Activated T-helper 1 cell treated with anti-CD3 and anti-CD28 coated beads, Interleukin-12 subunit alpha, Interleukin-12 subunit beta, Interleukin-2, Interleukin-4 antibody, amounts not matched to agents 30 ng/mL and 10 ng/mL and 1 ng/mL, durations not matched to agents 14 hours and 24 hours and 36 hours (primary cell): ENCODE measurements around the gene ADGRD1. TPM values are rescaled to one million over a fixed set of nuclear protein-coding genes. Genes with fewer than 3 reads are reported as not detected.

Experiments used
- DNase-seq: peaks from one replicate; pipeline ENCODE4 v3.0.0; 2021; ENCODE audit warnings: low spot score
- H3K27ac Mint-ChIP-seq: one replicate; pipeline ENCODE4 v1.8.0; 2021; ENCODE audit warnings: mild to moderate bottlenecking, mixed read lengths
- H3K27me3 Mint-ChIP-seq: one replicate; pipeline ENCODE4 v1.8.0; 2022; ENCODE audit warnings: mild to moderate bottlenecking, moderate library complexity, mixed read lengths; ENCODE audit not compliant: insufficient read depth
- H3K36me3 Mint-ChIP-seq: one replicate; pipeline ENCODE4 v1.8.0; 2021; ENCODE audit warnings: low read depth, mixed read lengths
- H3K4me1 Mint-ChIP-seq: one replicate; pipeline ENCODE4 v1.8.0; 2021; ENCODE audit warnings: low read depth, mixed read lengths
- H3K4me3 Mint-ChIP-seq: one replicate; pipeline ENCODE4 v1.8.0; 2021; ENCODE audit warnings: mild to moderate bottlenecking, moderate library complexity, mixed read lengths
- H3K9me3 Mint-ChIP-seq: one replicate; pipeline ENCODE4 v1.8.0; 2021; ENCODE audit warnings: mixed read lengths
- intact Hi-C: fragments of 100-400 bp; cut with micrococcal nuclease; formaldehyde crosslinking; loops from one replicate; pipeline ENCODE4 v1.15.1; 2024
- total RNA-seq: library from RNA; stranded (reverse); gene quantifications from 2 replicates; pipeline ENCODE4 v1.2.3, GENCODE V29; 2022

ADGRD1 gene
- total RNA-seq, 1 donor from 2014 or later: 0.18 TPM

DNA sequence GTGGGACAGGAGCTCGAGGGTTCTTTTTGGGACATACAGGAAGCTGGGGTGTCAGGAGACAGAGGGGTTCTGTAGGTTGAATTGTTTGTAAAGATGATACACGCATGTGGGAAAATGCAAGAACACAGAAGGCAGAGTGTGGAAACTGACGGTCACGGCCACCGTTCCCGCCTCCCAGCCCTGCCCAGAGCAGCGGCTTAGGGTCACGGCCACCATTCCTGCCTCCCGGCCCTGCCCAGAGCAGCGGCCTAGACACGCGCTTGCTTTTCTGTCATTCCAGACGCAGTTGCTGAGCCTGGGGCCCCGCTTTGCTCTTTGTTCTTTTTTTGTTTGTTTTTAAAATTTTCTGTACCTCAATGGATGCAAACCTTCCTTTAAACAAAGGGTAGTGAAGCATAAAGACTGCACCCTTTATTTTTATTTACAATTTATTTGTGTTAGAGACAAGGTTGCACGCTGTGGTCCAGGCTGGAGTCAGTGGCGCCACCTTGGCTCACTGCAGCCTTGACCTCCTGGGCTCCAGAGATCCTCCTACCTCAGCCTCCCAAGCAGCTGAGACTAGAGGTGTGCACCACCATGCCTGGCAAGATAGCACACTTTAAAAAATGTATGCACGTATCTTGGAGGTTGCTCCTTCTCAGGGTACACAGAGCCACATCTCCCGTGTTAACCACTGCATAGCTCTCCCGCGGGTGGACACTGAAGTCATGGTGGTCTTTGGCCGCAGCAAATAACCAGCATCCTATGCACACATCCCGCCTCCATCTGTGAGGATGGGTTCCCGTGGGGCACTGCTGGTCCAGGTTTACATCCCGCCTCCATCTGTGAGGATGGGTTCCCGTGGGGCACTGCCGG is 142.3 kb downstream of the ADGRD1 start:
- intact Hi-C loops: no loop called here
- DNase-seq: no peak
- Mint-ChIP-seq H3K27ac (no peak overlapping the region), H3K9me3 (no peaks in the 10 kb centered on the region), H3K4me3 (no peak overlapping the region), H3K36me3 (no peaks in the 10 kb centered on the region), H3K27me3 (no peaks in the 10 kb centered on the region), H3K4me1 (peaks cover 14% of the 10 kb centered on the region)

DNA sequence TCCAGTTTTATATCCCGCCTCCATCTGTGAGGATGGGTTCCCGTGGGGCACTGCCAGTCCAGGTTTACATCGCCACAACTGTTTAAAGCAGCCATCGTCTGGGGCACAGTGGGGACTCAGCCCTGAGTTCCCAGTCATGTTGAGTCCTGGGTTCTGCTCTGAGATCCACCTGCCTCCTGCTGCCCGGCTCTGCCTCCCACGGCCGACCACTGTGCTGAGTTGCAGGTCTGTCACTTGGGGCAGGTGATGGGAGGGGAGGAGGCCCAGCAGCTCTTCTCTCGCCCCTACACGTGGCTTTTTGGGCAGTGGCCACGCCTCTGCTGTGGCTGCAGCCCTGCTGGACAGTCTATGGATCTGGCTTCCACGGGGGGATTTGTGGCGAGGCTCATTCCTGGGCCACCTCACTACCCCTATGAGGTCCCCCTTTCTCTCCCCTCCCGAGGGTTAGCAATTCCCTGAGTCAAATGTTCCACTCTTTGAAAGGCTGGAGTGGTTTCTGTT is 143.0 kb downstream of the ADGRD1 start:
- Mint-ChIP-seq H3K27me3 (no peaks in the 10 kb centered on the region), H3K4me1 (peaks cover 11% of the 10 kb centered on the region), H3K36me3 (no peaks in the 10 kb centered on the region), H3K4me3 (no peak overlapping the region), H3K27ac (no peak overlapping the region), H3K9me3 (no peaks in the 10 kb centered on the region)
- intact Hi-C loops: no loop called here
- no peak for DNase-seq

DNA sequence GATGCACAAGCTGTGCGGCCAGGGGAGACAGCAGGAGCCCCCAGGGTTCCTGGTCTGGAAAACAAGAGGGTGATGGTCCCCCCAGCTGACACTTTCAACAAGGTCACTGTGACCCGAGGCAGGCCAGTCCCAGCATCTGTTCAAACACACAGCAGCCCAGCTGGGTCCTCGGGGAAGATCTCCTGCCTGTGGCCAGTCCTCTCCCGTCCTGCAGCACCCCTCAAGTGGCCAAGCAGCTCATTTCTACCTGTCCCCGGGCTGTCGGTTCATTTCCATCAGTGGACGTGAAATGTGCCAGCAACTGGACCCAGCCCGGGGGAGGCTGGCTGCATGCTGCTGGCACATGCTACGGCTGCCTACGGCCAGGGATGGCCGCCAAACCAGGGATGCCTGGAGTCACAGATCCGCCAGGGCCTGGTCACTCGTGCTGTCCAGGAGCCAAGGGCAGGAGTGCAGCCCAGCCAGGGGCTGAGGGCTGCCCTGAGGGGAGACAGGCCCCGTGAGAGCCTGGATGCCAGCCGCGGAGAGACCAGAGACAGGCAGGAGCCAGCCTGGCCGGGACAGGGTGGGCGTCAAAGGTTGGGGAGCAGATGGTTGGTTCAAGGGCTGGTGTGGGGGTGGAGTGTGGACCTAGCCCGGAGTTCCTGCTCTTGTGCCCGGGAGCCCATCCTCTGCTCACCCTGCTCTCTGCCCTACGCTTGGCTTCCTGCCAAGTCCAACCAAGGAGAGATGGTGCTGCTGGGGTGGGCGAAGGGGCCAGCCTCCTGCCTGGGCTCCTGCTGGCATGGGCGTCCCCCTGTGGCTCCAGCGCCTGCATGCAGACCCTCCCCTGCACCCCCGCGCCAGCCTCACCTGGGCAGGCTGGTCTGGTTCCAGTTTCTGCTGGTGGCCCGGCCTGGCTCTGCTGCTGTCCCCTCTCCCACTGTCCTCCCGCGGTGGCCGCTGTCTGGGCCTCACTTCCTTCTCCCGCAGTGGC is 143.8 kb downstream of the ADGRD1 start:
- Mint-ChIP-seq H3K4me3 (no peak overlapping the region), H3K9me3 (no peaks in the 10 kb centered on the region), H3K27me3 (no peaks in the 10 kb centered on the region), H3K4me1 (peaks cover 10% of the 10 kb centered on the region), H3K27ac (no peak overlapping the region), H3K36me3 (no peaks in the 10 kb centered on the region)
- intact Hi-C loops: no loop called here
- no peak for DNase-seq

DNA sequence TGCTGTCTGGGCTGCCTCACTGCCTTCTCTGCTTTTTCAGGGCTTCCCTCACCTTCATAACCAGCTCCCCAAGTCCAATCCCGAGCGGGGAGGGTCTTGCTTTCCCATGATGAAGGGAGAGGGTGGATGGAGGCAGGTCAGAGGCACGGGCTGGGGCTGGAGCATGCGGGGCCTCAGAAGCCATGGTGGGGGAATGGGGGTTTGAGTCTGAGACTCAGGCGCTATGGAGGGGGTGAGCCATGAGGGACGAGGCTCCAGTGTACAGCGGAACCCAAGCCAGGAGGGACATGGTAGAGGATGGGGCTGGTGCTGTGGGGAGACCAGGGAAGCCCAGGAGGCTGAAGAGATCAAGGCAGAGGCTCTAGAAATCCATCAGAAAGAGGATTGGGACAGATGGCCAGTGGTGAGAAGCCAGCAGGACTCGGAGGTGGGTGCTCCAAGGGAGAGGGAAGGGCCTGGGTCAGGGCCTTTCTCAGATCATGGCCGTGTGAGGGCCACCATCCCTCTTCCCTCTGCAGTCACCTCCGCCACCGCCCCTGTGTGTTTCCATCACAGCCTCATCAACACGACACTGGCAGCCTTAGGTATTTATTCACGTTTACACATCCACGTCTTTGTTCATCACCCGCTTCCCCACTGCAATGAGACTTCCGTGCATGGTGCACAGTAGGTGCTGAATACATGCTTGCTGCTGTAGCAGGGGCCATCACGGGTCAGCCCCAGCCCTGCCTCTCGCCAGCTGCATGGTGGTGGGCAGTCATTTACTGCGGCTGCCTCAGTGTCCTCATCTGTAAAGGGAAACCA is 144.7 kb downstream of the ADGRD1 start:
- Mint-ChIP-seq H3K27ac (no peak overlapping the region), H3K27me3 (no peaks in the 10 kb centered on the region), H3K4me1 (peaks cover 5% of the 10 kb centered on the region), H3K4me3 (no peak overlapping the region), H3K36me3 (no peaks in the 10 kb centered on the region), H3K9me3 (no peaks in the 10 kb centered on the region)
- intact Hi-C loops: no loop called here
- DNase-seq: no peak

DNA sequence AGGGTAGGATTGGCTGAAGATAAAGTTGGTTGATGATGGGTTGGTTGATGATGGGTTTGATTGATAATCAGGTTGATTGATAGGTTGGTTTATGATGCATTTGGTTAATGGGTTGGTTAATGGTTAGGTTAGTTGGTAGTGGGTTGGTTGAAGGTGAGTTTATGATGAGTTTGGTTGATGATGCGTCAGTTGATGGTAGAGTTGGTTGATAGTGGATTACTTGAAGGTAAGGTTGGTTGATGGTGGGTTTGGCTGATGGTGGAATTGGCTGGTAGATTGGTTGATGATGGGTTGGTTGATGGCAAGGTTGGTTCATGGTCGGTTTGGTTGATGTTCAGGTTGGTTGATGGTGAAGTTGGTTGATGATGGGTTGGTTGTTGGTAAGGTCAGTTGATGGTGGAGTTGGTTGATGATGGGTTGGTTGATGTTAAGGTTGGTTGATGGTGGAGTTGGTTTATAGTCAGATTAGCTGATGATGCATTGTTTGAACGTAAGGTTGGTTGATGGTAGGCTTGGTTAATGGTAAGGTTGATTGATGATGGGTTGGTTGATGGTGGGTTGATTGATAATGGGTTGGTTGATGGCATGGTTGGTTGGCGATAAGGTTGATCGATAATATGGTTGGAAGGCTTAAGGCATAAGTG is 146.4 kb downstream of the ADGRD1 start:
- Mint-ChIP-seq H3K36me3 (no peaks in the 10 kb centered on the region), H3K27me3 (no peaks in the 10 kb centered on the region), H3K27ac (no peak overlapping the region), H3K4me1 (peaks cover 10% of the 10 kb centered on the region), H3K4me3 (no peak overlapping the region), H3K9me3 (no peaks in the 10 kb centered on the region)
- DNase-seq: no peak
- intact Hi-C loops: loop anchor here (10.0 kb wide), 1 partner anchor 615 kb away; the partner anchor contains the start of gene SFSWAP

DNA sequence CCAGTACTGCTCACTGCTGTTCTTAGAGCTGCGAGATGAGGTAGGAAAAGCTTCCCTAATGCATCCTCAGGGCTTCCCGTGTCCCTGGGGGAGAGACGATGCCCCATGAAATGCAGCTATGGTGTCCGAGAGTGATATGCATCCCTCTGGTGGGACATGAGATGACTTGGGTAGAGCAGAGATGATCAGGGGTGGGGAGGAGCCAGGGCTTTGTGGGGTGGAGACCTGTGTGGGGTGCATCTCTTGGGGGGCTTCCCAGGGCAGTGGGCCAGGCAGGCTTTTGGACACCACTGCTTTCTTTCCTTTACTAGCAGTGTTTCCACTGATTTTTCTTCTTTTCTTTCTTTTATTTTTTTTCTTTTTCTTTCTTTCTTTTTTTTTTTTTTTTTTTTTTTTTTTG is 147.3 kb downstream of the ADGRD1 start:
- peaks cover 4% of the 10 kb centered on the region for H3K27me3 Mint-ChIP-seq
- peaks cover 17% of the 10 kb centered on the region for H3K4me1 Mint-ChIP-seq
- no peak for DNase-seq
- intact Hi-C loops: loop anchor here (10.0 kb wide), 1 partner anchor 614 kb away; the partner anchor contains the start of gene SFSWAP
- H3K4me3 Mint-ChIP-seq: no peak overlapping the region
- no peak overlapping the region for H3K27ac Mint-ChIP-seq
- no peaks in the 10 kb centered on the region for H3K36me3 Mint-ChIP-seq
- no peaks in the 10 kb centered on the region for H3K9me3 Mint-ChIP-seq

DNA sequence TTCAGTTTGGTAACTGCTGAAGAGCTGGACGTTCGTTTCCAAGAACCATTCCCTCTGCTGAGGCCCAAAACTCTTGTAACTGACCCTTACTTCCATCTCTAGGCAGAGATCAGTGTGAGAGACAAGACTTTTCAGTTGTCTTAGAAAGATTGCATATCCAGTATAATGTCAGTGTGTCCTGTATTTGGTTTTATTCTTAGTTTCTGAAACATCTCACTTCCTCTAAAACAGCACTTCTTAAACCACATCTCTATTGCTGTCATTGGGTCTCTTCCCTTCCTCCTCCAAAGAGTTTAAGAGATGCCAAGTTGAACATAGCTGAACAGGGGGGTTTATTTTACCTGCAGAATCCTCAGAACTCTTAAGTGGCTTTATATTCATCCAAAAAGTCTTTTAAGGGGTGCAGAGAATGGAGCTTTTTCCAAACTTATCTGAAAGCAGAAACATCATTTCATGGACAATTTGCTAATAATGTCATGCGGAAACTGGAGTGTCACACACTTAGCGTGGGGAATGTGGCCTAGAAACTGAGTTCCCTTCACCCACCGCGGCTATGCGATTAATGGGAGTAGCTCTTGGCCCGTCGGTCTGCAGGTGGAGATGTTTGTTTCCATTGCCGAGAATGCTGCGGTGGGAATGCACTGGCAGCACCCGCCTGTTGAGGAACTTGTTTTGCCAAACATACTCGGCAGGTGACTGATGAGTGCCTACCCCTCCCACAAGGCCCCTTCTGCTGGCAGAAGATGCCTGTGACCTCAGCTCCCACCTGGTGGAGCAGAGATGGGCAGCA is 148.2 kb downstream of the ADGRD1 start:
- H3K4me1 Mint-ChIP-seq: peaks cover 19% of the 10 kb centered on the region
- no peaks in the 10 kb centered on the region for H3K9me3 Mint-ChIP-seq
- no peak for DNase-seq
- no peak overlapping the region for H3K4me3 Mint-ChIP-seq
- peaks cover 5% of the 10 kb centered on the region for H3K27me3 Mint-ChIP-seq
- no peak overlapping the region for H3K27ac Mint-ChIP-seq
- intact Hi-C loops: loop anchor here (10.0 kb wide), 1 partner anchor 613 kb away; the partner anchor contains the start of gene SFSWAP
- no peaks in the 10 kb centered on the region for H3K36me3 Mint-ChIP-seq

DNA sequence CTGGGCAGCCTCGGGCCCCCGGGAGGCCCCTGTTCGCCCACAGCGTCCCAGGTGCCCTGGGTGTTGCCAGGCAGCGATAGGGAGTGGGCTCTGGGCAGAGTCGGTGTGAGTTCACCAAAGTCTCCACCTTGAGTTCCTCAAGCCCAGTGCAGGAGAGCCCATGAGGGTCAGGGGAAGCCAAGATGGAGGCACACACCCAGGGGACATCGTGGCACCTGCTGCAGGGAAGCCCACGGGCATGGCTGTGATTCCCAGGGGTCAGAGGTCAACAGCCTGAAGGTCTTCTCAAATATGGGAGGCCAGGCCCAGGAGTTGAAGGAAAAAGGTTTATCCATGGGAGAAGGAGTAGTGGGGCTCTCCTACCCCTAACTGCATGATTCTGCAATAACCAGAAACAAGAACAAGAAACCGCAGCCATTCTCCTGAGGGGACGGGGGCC is 148.8 kb downstream of the ADGRD1 start:
- H3K9me3 Mint-ChIP-seq: no peaks in the 10 kb centered on the region
- H3K36me3 Mint-ChIP-seq: no peaks in the 10 kb centered on the region
- intact Hi-C loops: loop anchor here (10.0 kb wide), 1 partner anchor 612 kb away; the partner anchor contains the start of gene SFSWAP

DNA sequence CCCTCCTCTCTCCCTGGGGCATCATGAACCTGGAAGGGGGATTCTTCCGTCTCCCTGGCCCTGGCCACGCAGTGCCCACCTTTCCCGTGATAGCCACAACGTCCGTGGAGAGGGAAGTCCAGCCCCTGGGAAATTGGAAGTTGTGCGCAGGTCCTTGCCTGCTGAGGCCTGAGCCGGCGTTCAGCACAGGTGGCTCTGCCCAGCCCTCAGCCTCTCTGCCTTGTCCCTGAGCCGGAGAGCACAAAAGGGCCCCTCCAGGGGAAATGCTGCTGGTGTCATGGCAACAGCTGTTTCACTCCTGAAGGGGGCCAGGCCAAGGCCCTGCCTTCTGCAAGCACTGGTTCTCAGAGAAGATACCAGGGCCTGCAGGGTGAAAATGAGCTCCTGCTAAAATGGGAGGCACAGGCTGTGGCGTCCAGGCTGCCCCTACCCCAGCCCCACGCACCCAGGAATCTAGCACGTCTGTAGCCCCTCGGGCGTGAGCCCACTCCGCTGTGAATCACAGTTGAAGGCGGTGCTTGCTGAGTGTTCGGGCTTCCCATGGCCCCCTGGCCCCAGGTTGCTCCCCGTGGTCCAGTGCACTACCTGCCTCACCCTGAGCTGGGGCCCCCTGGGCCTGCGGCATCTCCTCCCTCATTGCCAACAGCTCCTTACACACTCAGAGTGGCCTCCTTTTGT is 149.4 kb downstream of the ADGRD1 start:
- H3K36me3 Mint-ChIP-seq: no peaks in the 10 kb centered on the region
- DNase-seq: no peak

More for the DNA sequence above, 148.8 kb downstream of the ADGRD1 start:
- Mint-ChIP-seq H3K27me3 (peaks cover 5% of the 10 kb centered on the region), H3K4me1 (peaks cover 19% of the 10 kb centered on the region), H3K27ac (no peak overlapping the region), H3K4me3 (no peak overlapping the region)
- no peak for DNase-seq

DNA sequence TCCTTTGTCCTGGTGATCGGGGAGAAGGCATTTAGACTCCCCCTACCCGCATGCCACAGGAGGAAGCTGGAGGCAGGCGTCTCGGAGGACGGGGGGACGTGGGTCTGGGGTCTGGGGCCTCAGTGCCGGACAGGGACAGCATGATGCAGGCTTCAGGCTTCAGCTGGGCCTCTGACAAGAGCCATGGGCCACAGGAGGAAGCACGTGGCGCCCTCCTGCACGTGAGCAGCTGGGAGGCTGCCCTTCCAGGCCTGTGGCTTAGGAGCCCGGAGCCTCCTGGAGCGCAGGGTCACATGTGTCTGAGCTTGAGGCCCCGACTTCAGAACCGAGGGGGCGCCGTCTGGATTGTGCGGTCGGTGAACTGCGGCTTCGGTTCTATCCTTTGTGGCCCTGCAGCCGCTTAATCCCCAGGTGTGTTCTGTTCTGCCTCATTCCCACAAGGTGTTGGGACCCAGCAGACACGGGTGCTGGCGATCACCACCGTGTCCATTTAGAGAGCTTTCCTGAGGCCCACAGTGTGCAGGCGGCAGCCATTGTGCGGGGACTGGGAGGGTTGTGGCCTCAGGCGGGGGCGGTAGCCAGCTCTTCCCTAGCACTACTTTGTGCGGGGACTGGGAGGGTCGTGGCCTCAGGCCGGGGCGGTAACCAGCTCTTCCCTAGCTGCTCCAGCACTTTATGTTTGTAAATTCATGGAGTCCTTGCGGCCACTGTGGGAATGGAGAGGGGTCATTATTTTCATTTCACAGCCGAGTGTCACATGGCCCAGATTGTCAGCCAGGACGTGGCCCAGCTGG is 150.2 kb downstream of the ADGRD1 start:
- Mint-ChIP-seq H3K4me3 (no peak overlapping the region), H3K4me1 (peaks cover 19% of the 10 kb centered on the region), H3K9me3 (no peaks in the 10 kb centered on the region), H3K27ac (no peak overlapping the region), H3K36me3 (no peaks in the 10 kb centered on the region), H3K27me3 (peaks cover 8% of the 10 kb centered on the region)
- DNase-seq: no peak
- intact Hi-C loops: loop anchor here (1.0 to 10.0 kb wide), 4 partner anchors 28 to 727 kb away; partner anchors contain the start of gene SFSWAP

More for the DNA sequence above, 149.4 kb downstream of the ADGRD1 start:
- Mint-ChIP-seq H3K4me1 (peaks cover 19% of the 10 kb centered on the region), H3K9me3 (no peaks in the 10 kb centered on the region), H3K4me3 (no peak overlapping the region), H3K27me3 (peaks cover 6% of the 10 kb centered on the region), H3K27ac (no peak overlapping the region)
- intact Hi-C loops: loop anchor here (10.0 kb wide), 1 partner anchor 612 kb away; the partner anchor contains the start of gene SFSWAP
